Activated CD8-positive, alpha-beta memory T cell treated with anti-CD3 and anti-CD28 coated beads for 1 hour (primary cell): ENCODE data around the gene MOB1B.

Experiments
- DNase-seq, 2 donors: peaks; one replicate each; pipeline ENCODE4 v3.0.0-alpha.2; 2020; ENCODE audit warnings: low read depth in 1 of 2; ENCODE audit errors: extremely low read depth in 1 of 2

MOB1B gene

DNA sequence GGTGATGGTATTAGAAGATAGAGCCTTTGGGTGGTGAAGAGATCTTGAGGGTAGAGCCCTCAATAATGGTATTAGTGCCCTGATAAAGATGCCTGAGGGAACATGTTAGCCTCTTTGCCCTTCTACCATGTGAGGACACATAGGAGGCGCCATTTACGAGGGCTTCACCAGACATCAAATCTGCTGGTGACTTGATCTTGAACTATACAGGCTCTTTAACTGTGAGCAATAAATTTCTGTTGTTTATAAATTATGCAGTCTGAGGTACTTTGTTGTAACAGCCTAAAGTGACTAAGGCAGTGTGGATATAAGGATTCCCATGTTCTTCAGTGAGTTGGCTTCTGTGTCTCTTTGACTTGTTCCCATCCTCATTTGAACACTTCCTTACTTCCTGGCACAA lies 11.8 kb downstream of the MOB1B start:
- DNase-seq = no peak

DNA sequence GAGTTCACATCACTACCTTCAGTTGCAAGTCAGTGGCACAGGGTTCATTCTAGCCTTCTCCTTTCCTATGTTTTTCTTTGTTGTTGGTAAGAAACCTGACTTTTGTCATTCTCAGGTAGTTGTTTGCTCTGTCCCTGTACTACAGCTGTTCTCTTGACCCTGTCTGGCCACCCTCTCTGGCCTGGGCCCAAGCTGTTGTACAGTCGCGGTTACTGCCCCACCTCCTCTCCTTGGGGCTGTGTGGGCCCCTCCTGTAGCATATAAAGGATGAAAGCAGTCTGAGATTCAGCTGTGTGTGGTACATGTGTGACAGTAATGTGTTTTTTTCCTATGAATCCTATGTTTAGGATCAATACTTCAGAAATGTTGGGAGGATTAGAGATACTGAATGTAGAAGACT lies 12.5 kb downstream of the MOB1B start:
- DNase-seq = no peak

DNA sequence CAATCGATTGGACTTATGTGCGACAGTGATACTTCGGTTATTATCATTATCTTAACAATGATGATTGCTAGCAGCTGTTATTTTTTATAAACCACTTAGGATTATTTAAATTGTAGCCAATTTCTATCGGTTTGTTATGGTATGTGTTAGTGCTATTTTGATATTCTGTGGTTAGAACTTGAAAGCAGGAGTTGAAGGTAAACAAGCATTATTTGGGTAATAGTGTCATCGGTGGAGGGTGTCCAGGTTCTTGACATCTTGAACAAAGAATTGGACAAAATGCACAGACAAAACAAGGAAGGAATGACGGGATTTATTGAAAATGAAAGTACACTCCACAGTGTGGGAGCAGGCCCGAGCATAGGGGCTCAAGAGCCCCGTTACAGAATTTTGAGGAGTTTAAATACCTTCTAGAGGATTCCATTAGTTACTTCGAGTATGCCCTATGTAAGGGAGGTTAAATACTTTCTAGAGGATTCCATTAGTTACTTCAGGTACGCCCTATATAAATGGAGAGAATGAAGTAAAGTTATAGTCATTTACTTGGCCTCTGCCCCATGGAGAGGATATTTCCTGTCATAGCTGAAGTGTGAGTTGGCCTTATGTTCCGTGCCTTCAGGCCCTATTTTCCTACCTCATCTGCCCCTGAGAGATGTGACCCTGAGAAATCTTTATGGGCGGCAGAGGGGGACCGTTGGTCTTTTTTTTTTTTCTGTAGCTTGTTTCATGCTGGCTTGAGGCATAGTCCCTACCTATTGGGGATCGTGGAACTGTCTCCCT lies 13.1 kb downstream of the MOB1B start:
- DNase-seq = no peak

DNA sequence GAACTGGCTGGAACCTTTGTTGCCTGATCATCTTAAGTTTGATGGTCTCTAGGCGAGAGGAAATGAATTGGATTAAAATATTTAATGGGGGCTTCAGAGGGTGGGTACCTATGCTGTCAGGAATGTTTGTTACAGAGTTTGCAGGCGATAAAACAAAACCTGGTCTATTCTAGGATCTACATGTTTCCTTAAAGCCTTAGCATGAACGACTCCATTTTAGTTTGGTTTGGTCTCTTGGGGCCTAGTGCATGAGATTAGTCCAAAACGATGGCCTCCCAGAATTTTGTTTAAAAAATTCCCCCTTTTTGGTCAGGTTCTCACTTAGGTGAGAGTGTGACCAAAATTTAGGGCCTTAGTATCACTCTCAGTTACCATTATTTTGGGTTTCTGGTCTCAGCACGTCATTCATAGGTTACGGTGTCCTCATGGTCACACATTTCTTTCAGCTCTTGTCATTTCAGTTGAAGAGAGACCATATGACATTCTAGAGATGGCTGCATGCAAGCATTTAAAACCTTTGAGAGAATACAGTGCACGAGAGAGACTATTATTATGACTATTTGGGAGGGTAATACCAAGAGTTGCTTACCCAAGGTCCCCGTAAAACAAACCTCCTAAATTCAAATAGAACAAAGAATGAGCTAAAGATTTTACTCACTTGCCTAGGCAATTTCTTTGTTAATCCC lies 13.8 kb downstream of the MOB1B start:
- no peak for DNase-seq

DNA sequence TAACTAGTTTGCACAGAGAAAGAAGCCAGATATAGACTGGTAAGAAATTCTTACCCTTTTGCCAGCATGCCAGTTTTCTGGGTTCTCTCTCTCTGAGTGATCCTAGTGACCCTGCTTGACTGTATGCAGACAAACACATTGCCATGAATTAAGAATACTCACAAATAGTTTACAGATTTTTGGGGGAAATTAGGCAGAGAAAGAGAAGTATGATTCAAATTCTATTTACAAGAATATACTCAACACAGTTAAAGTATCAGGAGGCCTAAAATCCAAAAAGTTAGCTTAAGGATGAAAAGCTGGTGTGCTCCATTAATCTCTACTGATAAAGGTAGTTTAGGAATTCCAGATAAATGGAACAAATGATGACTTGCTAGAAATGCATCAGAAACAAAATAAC lies 18.4 kb downstream of the MOB1B start:
- DNase-seq = no peak

DNA sequence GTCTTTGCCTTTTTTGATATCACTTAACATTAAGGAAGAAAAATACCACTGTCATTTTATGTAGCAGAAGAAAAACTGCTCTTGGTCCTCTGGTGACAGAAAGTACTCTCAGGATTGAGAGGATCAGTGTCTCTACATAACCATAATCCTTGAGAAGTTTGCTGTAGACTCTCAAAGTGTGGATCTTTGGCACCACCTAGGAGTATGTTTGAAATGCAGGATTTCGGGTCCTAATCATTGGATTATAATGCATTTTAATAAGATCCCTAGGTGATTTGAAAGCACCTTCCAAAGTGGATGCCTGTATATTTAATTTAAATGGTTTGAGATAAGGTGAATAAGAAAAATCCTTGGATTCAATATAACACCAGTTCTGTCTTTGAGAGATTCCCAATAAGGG lies 23.2 kb downstream of the MOB1B start:
- DNase-seq = no peak

DNA sequence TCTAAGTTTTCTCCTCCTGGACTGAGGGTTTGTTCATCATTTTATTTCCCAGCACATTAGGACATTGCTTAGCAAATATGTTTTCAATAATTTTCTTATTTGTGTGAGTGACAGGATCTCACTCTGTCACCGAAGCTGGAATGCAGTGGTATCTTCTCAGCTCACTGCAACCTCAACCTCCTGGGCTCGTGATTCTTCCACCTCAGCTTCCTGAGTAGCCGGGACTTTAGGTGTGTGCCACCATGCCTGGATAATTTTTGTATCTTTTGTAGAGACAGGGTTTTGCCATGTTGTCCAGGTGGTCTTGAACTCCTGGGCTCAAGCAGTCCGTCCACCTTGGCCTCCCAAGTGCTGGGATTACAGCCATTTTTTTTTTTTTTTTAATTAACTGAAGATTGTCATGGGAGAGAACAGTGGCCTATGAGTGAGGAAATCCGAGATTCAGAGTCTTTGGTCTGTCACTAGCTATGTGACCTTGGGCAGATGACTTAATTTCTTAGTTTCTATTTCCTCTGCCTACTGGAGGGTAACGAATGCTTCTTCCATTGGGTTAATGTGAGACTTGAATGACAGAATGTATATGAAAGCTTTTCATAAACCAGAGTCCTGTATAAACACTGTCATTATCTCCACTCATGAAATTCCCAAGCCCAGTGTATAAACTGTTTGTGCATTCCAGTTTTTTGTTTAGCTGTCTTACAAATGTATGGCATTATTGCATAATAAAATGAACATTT lies 23.9 kb downstream of the MOB1B start:
- no peak for DNase-seq

DNA sequence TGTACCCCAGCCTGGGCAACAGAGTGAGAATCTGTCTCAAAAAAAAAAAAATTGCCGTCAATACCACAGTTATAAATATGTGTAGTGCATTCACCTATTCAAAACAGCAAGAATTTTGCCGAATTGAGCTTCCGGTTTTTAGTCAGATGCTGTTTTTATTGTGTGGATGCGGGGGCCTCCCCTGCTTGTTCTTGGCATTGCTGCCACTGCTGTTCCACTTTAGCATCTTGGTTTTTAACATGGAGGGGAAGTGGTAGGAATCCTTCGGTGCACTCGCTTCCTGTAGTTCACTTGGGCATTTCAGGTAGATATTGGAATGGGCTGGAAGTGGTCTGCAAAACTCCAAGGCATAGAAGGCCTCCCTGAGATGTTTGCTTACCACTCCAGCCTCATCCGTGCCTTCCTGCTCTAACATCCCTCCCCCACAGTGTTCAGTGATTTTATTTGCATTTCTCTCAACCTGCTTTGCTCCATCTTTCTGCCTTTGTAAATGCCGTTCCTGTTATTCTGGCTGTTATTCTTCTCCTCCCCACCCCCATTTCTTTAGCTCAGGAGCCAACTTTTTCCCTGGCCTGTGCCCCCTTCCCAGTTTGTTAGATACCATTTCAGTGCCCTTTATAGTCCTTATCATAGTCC lies 25.5 kb downstream of the MOB1B start:
- DNase-seq = no peak

DNA sequence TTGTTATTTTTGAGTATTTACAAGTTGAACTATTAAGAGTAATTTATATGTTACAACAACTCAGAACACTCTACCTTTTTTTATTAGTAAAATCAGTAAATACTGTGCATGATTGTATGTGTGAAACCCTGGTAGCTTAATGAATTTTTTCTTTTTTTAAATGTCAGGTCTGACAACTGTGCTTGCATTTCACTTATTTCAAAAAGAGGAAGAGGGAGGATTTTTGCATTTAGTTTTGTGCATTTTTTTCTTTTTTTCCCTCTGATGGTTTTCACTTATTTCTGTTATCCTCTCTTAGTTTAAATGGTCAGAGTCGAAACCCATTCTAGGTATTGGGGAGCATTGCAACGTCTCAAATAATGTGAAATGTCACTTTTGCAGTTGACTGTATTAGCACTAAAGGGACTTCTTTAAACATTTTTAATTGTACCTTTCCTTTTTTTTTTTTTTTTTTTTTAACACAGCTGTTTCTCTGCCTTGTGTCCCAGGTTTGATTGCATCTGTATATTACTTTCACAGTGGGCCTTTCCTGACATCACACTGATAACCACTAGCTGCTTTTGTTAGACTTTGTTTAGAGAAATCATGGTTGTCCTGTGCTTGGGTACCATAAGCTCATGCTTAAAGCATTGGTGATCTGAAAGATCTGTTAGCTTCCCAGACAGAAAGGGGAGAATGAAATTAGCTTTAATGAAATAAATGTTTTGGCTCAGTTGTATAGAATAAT lies 28.5 kb downstream of the MOB1B start:
- DNase-seq = no peak

DNA sequence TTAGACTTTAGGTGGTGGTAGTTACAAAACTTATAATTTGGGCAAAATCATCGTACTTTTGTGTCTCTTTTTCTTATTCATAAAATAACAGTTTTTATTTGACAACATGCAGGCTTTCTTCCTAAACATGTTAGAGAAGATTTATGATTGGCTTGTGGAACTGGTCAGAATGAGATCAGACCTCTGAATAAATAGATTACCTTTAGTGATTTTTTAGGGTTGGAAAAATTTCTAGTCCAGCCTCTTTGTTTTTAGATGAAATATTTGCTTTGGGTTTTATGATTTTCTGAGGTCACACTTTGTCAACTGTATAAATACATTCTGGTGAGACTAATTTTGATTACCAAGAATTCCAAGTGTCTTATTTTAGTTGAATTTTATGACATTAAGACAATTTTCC lies 29.2 kb downstream of the MOB1B start:
- no peak for DNase-seq

DNA sequence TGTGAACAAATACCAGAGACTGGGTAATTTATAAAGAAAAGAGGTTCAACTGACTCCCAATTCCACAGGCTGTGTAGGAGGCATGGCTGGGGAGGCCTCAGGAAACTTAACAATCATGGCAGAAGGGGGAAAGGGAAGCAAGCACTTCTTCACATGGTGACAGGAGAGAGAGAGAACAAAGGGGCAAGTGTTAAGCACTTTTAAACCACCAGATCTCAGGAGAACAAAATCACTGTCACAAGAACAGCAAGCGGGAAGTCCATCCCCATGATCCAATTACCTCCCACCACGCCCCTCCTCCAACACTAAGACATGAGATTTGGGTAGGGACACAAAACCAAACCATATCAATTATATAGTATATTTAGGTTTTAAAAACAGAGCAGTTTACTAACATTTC lies 30.8 kb downstream of the MOB1B start:
- DNase-seq = no peak

DNA sequence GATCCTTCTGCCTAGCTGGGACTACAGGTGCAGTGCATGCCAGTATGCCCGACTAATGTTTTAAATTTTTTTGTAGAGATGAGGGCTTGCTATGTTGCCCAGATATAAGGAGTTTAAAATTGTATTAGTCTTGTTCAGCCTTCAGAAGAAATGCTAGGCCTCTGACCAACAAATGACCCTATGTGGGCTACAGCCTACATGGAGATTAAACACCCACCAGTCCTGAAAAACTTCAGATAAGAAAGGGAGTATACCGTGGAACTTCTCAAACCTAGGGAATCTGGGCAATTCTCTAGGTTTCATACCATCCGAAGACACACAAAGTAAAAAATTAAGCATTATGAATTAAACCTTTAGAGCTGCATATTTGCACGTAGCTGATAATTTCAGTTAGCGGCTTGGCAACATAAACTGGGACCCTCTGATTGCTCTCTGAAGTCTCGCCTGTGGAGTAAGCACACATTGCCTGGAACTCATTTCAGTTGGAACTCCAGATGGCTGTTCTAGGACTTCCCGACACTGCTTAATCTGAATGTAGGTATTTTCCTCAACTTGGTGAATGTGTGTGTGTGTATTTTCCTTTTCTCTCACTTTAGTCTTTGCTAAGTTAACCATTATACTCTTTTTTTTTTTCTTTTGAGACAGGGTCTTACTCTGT lies 33.0 kb downstream of the MOB1B start:
- no peak for DNase-seq

DNA sequence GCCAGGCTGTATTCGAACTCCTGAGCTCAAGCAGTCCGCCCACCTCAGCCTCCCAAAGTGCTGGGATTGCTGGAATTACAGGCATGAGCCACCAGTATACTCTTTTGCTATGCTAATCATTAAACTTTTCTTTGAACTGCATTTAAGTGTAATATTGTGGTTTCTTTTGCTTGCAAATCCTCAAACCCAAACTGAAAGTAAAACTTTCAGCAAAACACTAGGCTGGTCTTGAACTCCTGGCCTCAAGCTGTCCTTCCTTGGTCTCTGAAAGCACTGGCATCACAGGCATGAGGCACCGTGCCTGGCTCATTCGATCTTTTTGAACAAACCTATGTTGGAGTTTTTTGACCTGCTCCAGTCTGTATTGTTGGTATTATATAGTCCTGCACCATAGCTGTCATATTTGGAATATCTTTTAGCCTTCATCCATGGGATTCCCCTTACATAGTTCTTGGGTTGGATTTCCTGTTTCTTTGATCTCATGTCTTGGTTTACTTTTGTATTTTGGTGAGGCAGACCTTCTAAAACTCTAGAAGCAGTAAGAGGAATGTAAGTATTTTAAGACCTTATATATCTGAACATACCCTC lies 34.1 kb downstream of the MOB1B start:
- no peak for DNase-seq

DNA sequence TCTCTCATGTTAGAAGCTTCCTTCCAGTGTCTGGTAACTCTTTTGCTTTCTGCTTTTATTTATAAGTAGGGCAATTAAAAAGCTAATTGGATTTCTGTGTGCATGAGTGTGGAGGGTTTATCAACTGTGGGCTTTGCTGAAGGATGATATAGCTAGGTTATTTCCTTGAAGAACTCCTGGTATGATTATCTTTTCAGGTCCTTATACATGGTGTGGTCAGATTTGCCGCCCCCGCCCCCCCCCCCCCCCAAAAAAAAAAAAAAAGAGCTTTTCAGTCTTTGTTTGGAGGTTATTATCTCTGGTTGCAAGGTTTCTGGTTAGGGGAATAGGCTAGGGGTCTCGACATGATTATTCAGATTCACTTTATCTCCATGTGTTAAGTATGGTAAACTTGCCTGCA lies 35.9 kb downstream of the MOB1B start:
- DNase-seq = no peak

DNA sequence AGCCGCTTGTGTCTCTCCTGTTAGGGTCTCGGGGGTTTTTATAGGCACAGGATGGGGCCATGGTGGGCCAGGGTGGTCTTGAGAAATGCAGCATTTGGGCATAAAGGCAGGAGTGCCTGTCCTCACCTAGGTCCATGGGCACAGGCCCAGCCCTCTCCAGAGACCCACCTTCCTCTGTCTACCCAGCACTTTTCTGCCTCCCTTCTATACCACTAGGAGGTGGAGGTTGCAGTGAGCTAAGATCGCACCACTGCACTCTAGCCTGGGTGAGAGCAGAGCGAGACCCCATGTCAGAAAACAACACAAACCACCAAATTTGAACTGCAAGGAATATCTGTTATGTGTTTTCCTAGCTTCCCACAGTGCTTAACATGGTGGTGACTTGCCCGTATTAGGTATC lies 38.0 kb downstream of the MOB1B start:
- no peak for DNase-seq

DNA sequence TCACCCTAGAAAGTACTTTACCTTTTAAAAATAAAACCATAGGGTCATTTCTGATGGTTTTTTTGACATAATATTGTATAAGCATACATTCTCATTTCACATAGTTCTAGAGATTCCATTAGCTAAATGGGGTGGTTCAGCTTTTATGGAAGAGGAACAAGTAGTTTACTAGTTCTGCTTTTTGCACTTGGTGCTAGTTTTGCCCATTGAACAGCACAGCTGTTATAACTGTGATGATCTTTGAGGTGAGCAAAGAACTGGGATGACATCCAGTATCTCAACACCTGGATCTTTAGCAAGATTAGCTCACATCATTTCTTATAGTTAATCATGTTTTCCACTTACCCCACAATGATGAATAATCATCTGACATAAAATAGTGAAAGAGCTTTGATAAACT lies 40.9 kb downstream of the MOB1B start:
- no peak for DNase-seq

DNA sequence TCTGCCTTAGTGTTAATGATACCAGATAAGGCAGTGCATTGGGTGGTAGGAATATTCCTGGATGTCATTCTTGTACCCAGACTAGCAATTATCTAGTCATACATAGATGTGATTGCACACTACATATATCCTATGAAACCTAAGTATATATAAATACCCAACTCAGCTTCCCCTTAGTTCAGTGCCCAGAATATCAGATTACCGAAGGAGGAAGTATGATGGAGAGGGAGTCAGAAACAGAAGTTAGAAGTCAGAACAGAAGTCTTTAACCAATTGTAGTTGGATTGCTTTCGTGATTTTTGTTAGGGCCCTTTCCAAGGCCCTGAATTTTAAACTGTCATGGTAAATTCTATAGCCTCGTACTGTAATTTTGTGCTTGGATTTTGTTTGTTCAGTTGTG lies 42.9 kb downstream of the MOB1B start:
- DNase-seq = no peak

DNA sequence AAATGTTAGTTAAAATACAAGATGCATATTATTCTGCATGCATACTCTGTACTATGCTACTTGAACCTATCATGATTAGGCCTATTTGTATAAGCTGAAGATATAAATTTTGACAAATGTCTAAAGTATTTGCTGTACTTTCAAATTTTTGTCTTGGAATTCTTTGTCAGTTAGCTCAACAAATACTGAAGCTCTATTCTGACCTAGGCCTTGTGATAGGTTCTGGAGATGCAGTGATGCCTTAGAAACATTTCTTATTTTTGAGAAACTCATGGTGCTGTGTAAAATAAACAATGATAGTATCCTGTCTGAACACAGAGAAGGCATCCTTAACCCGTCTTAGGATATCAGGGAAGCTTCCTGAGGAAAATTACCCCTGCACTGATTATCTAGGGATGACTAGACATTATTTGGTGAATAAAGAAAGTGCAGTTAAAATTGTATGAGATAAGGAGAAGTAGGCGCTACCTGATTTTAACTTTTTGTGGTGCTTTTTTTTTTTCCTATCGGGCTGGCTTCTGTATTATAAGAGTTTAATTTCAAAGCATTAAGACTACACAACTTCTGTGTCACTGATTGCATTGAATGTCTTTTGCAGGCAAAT lies 43.4 kb downstream of the MOB1B start:
- no peak for DNase-seq

DNA sequence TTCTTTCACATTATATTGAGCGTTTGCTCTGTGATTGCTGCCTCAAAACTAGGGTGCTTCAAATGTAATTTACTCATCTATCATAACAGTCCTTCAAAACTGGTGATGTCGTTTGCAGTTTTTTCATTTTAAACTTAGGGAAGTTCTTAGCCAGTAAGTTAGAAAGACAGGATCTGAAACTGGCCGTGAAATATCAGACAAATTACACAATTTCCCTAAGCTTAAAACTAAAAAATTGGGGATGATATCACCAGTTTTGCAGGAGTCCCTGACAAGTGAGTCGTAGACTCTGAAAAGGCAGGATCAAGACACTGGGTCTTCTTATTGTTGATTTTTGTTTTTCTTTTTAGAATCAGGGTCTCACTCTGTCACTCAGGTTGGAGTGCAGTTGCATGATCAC lies 44.8 kb downstream of the MOB1B start:
- no peak for DNase-seq
